Calu3 (cell line): ENCODE data around the gene PRPF4. TPM values are rescaled to one million over a fixed set of nuclear protein-coding genes. Genes with fewer than 3 reads are reported as not detected.
A peak's percentile ranks its signal among the peaks of the same experiment; 100 is the strongest.

ENCODE experiments used
- BruUV-seq: library from RNA; stranded (reverse); fragments of 400-500 nt; replicated peaks from 2 replicates; lab custom pipeline; 2021; lab: Mats Ljungman, UMichigan
- CTCF ChIA-PET: fragments of 300-600 bp; sonication (Branson Sonifier 250); formaldehyde crosslinking; loops from one replicate; lab custom pipeline; 2022; ENCODE audit warnings: antibody characterized with exemption; lab: Charles Lee
- DNase-seq: peaks from one replicate; pipeline ENCODE4 v3.0.0; 2022
- H3K27ac Mint-ChIP-seq: one replicate; pipeline ENCODE4 v1.8.0; 2022; ENCODE audit warnings: mixed read lengths; ENCODE audit not compliant: unreplicated experiment
- H3K27me3 Mint-ChIP-seq: one replicate; pipeline ENCODE4 v1.8.0; 2022; ENCODE audit warnings: mixed read lengths; ENCODE audit not compliant: unreplicated experiment
- H3K36me3 Mint-ChIP-seq: one replicate; pipeline ENCODE4 v1.8.0; 2022; ENCODE audit warnings: mild to moderate bottlenecking, moderate library complexity, mixed read lengths; ENCODE audit not compliant: insufficient read depth, unreplicated experiment
- H3K4me1 Mint-ChIP-seq: one replicate; pipeline ENCODE4 v1.8.0; 2022; ENCODE audit warnings: mild to moderate bottlenecking, low read depth, mixed read lengths; ENCODE audit not compliant: unreplicated experiment
- H3K4me3 Mint-ChIP-seq: one replicate; pipeline ENCODE4 v1.8.0; 2022; ENCODE audit warnings: mild to moderate bottlenecking, low read depth, moderate library complexity, mixed read lengths; ENCODE audit not compliant: unreplicated experiment
- H3K9me3 Mint-ChIP-seq: one replicate; pipeline ENCODE4 v1.8.0; 2022; ENCODE audit warnings: low read depth, mixed read lengths; ENCODE audit not compliant: unreplicated experiment
- CTCF ChIP-seq: fragments of 200-600 bp; IDR thresholded peaks from one replicate; pipeline ENCODE4 v1.8.0; 2022; ENCODE audit warnings: antibody characterized with exemption; ENCODE audit not compliant: unreplicated experiment
- intact Hi-C: fragments of 100-400 bp; cut with micrococcal nuclease; formaldehyde crosslinking; loops from one replicate; pipeline ENCODE4 v1.10.0; 2022; ENCODE audit not compliant: unreplicated experiment
- total RNA-seq: library from RNA; stranded (reverse); gene quantifications from 2 replicates; pipeline ENCODE4 v1.2.3, GENCODE V29; 2022

PRPF4 gene
- total RNA-seq, 1 experiment from 2014 or later = 23.7 TPM

GRCh38 chr9:113309204-113309813 lies 33.9 kb downstream of the PRPF4 start:
- intact Hi-C loops = loop anchor here (1.0 kb wide), 2 partner anchors 98 to 349 kb away; no protein-coding TSS in a partner anchor
- peak; percentile 20 for DNase-seq
- no peaks in the 10 kb centered on the region for H3K27me3 Mint-ChIP-seq
- CTCF ChIA-PET = no interaction called here
- no peaks in the 10 kb centered on the region for H3K4me1 Mint-ChIP-seq
- no TSS peak for BruUV-seq
- H3K9me3 Mint-ChIP-seq = no peaks in the 10 kb centered on the region
- H3K36me3 Mint-ChIP-seq = no peaks in the 10 kb centered on the region
- no peak overlapping the region for H3K27ac Mint-ChIP-seq
- H3K4me3 Mint-ChIP-seq = no peak overlapping the region
- TF ChIP-seq CTCF = peak; percentile 15

GRCh38 chr9:113310538-113310937 lies 35.1 kb downstream of the PRPF4 start:
- no peak overlapping the region for H3K27ac Mint-ChIP-seq
- H3K36me3 Mint-ChIP-seq = no peaks in the 10 kb centered on the region
- CTCF ChIA-PET = no interaction called here
- H3K4me3 Mint-ChIP-seq = no peak overlapping the region
- H3K9me3 Mint-ChIP-seq = no peaks in the 10 kb centered on the region
- BruUV-seq = no TSS peak
- no peaks in the 10 kb centered on the region for H3K4me1 Mint-ChIP-seq
- no peaks in the 10 kb centered on the region for H3K27me3 Mint-ChIP-seq
- DNase-seq = no peak
- intact Hi-C loops = no loop called here
- TF ChIP-seq CTCF = no peak

- H3K36me3 Mint-ChIP-seq = no peaks in the 10 kb centered on the region
- H3K27ac Mint-ChIP-seq = no peak overlapping the region
- no TSS peak for BruUV-seq
- no peaks in the 10 kb centered on the region for H3K4me1 Mint-ChIP-seq
- CTCF ChIA-PET = interaction anchor here (0.6 kb wide), 1 partner anchor 71 kb away, joined by 3 read pairs; no protein-coding TSS in a partner anchor
- DNase-seq = no peak
- H3K4me3 Mint-ChIP-seq = no peak overlapping the region
- intact Hi-C loops = no loop called here
- H3K9me3 Mint-ChIP-seq = no peaks in the 10 kb centered on the region
- TF ChIP-seq CTCF = no peak
- no peaks in the 10 kb centered on the region for H3K27me3 Mint-ChIP-seq
Observed at GRCh38 chr9:113311961-113312360, 36.5 kb downstream of the PRPF4 start.

GRCh38 chr9:113313261-113313660 lies 37.8 kb downstream of the PRPF4 start:
- no peak overlapping the region for H3K4me3 Mint-ChIP-seq
- no peaks in the 10 kb centered on the region for H3K27me3 Mint-ChIP-seq
- CTCF ChIA-PET = no interaction called here
- H3K9me3 Mint-ChIP-seq = no peaks in the 10 kb centered on the region
- no peak overlapping the region for H3K27ac Mint-ChIP-seq
- TF ChIP-seq CTCF = no peak
- BruUV-seq = no TSS peak
- no peaks in the 10 kb centered on the region for H3K36me3 Mint-ChIP-seq
- intact Hi-C loops = no loop called here
- DNase-seq = no peak
- no peaks in the 10 kb centered on the region for H3K4me1 Mint-ChIP-seq
